NCI-H1105 (cell line): ENCODE data around the gene C1orf56.

Source experiments
- DNase-seq: peaks from one replicate; lab custom pipeline; 2025; lab: John Stamatoyannopoulos, UW

C1orf56 gene

GRCh38 chr1:151026460-151026859, 21.1 kb upstream of the C1orf56 start:
- no peak for DNase-seq

- no peak for DNase-seq
Observed at GRCh38 chr1:151032164-151032563, 15.4 kb upstream of the C1orf56 start.

DNA sequence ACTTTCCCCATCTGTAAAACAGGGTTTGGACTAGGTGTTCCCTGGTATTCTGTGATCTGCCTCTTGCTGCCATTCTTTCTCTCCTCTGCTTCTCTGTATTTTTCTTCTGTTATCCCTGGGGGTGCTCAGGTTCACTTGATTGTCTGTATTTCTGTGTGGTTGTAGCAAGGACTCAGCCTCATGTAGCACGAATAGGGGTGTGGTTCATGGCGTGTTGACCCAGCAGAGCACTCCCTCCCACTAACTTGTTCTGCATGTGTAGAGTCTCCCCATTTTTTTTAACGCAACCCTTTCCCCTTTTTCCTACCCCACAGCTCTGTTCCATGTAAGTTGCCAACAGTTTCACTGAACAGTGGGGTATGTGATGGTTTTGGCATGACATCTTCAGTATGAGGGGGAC, 12.4 kb upstream of the C1orf56 start:
- no peak for DNase-seq

DNA sequence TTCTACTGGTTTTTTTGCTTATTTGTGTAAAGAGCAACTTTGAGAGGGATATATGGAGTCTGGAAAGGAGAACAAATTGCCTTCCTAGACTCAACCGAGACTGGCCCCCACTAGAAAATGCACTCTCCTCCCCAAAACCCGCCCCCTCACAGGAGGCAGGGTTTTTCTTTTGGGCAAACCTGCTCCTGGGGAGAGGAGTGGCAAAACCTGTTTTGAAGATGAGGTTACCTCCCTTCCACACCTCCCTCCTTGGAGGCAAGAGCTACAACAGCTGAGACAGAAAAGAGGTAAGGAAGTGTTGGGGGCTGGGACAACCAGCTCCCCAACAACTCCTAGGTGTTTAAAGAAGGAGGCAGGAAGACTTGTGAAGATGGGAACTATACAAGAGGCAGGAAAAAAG, 11.2 kb upstream of the C1orf56 start, which contains the start of gene BNIPL:
Gene BNIPL, plus strand, starts transcription at position 231 of the 400 bp plus-strand sequence. Its CDS starts 140 bp downstream, at position 371.
- no peak for DNase-seq

DNA sequence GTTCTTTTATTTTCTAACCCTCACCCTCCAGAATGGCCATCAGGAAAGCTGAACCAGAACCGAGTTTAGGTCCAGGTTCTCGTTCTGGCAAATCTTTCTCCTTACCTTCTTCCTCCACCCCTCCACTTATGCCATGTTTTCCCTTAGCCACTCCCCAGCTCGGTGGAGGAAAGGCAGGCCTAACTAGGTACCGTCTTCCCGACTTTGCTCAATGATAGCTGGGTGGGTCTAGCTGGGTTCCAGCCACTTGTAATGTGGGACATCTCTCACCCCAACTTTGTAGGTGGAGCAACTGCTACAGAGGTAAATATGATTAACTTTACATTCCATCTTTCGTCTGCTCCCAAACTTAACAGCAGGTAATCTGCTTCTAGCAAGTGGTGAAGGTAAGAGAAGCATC, 10.5 kb upstream of the C1orf56 start:
- DNase-seq, result no peak

- no peak for DNase-seq
Observed at GRCh38 chr1:151039521-151039920, 8.0 kb upstream of the C1orf56 start.

GRCh38 chr1:151043163-151043562, 4.4 kb upstream of the C1orf56 start:
- no peak for DNase-seq

DNA sequence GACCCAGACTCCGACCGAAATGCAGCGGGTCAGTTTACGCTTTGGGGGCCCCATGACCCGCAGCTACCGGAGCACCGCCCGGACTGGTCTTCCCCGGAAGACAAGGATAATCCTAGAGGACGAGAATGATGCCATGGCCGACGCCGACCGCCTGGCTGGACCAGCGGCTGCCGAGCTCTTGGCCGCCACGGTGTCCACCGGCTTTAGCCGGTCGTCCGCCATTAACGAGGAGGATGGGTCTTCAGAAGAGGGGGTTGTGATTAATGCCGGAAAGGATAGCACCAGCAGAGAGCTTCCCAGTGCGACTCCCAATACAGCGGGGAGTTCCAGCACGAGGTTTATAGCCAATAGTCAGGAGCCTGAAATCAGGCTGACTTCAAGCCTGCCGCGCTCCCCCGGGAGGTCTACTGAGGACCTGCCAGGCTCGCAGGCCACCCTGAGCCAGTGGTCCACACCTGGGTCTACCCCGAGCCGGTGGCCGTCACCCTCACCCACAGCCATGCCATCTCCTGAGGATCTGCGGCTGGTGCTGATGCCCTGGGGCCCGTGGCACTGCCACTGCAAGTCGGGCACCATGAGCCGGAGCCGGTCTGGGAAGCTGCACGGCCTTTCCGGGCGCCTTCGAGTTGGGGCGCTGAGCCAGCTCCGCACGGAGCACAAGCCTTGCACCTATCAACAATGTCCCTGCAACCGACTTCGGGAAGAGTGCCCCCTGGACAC, 534 bp downstream of the C1orf56 start:
- peak; percentile 57 for DNase-seq

- no peak for DNase-seq
Observed at GRCh38 chr1:151048645-151049032, 1.1 kb downstream of the C1orf56 start.

- DNase-seq, result no peak
Observed at GRCh38 chr1:151049458-151049857, 1.9 kb downstream of the C1orf56 start.

- DNase-seq, result no peak
Observed at GRCh38 chr1:151050051-151050688, 2.6 kb downstream of the C1orf56 start.

- no peak for DNase-seq
Observed at GRCh38 chr1:151051356-151052009, 3.9 kb downstream of the C1orf56 start.

GRCh38 chr1:151054971-151055547, 7.5 kb downstream of the C1orf56 start:
- DNase-seq, result no peak

DNA sequence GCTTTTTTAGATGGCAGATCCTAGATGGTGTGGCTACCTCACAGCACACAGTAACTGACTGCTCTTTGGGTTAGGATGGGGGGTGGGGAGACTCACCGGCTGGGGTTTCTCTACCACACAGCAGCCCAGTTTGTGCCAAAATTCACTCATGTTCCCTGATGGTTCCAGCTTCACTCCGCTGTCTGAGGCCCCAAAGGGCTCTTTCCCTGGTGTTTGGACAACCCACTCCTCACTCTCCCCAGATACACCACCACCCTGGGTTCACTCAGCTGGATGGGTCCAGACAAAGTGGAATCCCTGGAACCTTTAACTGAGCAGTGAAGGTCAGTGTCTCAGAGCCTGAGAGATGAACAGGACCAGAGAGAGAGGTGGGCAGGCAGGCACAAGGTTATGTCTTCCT, 8.0 kb downstream of the C1orf56 start:
- DNase-seq, result no peak

DNA sequence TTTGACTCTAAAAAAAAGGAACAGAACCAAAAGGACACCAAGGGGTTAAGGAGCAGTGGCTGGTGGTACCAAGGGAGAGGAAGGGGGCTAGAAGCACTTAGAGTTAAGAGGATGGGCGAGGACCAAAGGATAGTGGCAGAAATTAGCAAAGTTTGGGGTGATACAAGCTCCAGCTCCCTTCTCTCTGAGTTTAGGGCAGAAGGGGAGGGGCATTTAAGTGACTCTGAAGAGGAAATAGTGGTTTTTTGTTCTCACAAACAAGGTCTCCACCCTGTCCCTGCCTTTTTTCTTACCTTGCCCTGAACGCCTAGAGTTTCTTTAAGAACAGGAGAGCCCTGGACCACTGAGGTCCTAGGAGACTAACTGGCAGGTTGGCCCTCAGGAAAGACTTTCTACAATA, 8.6 kb downstream of the C1orf56 start:
- no peak for DNase-seq

- peak; percentile 85 for DNase-seq
Observed at GRCh38 chr1:151058692-151059091, 11.1 kb downstream of the C1orf56 start.

- DNase-seq, result peak; percentile 78
Observed at GRCh38 chr1:151059109-151060006, 11.8 kb downstream of the C1orf56 start, which contains the start of gene CDC42SE1. Gene CDC42SE1 (minus strand): TSS chr1:151059622. CDS start chr1:151055730, 3,892 bp downstream.

- peak; percentile 84 for DNase-seq
Observed at GRCh38 chr1:151060007-151060656, 12.6 kb downstream of the C1orf56 start, which contains the start of gene MLLT11. Gene MLLT11 (plus strand): TSS chr1:151060397. CDS start chr1:151067225, 6,828 bp downstream.

- DNase-seq, result no peak
Observed at GRCh38 chr1:151060657-151061421, 13.3 kb downstream of the C1orf56 start.

DNA sequence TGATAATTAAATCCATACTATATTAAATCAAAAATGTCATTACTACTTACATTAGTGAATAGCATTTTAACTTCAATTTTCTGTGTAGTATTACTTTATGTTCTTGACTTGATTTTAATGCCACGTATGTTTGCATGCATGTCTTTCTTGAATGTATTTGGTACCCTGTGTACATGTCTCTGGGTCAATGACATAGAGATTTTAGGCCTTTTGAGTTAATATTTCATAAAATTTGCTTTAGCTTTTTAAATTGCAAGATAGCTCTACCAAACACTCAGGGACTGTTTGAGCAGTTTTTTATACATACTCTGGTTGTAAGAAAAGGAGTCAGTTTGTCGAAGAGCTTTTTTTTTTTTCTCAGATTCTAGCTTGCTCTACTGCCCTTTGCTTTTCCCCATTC, 14.2 kb downstream of the C1orf56 start:
- DNase-seq, result no peak
